ENCODE results near the gene GPR141. TPM values are rescaled to one million over a fixed set of nuclear protein-coding genes. Genes with fewer than 3 reads are reported as not detected.

GPR141 gene
- total RNA-seq, 1 donor from 2014 or later = 1.9 TPM

DNA sequence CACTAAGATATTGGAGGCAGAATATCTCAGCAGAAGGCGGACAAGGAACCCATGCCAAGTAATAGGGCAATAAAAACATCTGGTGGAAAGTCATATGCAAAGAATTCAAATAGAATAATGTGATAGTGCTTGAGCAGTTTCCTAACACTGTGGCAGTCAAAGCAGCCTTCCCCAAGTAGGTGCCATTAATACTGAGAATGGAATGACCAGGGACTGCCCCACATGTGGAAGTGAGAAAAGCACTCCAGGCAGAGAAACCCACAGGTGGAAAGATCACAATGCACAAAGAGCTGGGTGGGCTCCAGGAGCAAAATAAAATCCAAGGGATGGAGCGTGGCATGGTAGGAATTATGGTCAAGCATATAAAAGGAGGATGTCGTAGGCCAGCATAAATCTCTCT is 100.4 kb downstream of the GPR141 start:
- DNase-seq (ENCODE audit: low spot score) = no peak

DNA sequence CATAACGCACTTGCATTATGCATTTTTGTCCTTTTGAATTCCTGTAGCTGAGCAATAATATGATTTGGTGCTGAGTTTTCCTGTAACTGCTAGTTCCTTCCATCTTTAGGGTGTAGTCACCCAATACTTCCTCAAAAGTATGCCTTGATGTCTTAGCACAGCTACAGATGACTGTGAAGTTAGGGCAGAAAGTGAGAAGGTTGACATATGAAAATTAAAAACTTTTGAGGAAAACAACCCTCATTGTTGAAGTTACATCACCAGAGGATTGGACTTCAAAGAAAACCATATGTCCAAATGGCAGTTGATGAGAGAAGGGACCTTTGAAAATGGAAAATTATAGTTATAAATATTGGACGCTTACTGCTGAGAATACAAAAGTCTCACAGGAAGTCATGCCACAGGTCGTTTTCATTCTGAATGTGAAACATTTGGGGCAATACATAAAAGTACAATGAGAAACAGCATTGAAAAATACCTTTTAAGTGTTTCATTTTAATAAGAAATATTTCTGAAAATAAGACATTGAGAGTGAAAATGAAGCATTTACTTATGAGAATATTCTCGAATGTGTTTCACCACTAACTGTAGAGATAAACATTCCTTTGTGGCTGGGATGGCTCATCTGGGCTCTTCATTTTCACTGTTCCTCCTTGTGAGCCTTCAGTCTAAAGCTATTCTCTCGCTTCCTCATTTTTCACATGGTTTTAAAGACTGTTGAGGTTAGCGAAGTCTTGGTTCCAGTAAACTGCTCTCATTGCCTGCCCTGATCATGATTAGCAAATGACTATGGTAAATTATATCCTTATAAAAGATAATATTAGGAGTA is 103.4 kb downstream of the GPR141 start:
- DNase-seq (ENCODE audit: low spot score) = no peak

Other genes with a start within 250 kb of the GPR141 start
- 43.4 TPM for gene ELMO1, start 234.9 kb upstream of the GPR141 start, total RNA-seq
- 0.89 TPM for gene NME8, start 164.8 kb downstream of the GPR141 start, total RNA-seq
- gene SFRP4, start 233.1 kb downstream of the GPR141 start, total RNA-seq = 0.43 TPM
- 23.2 TPM for gene EPDR1, start 236.9 kb downstream of the GPR141 start, total RNA-seq